DLD1 (cell line): ENCODE measurements around the gene ICAM2.

Experiments used
- in situ Hi-C: cut with HindIII; loops from 2 replicates; pipeline ENCODE4 v1.10.0; 2017; ENCODE audit warnings: low sequenced_read_pairs

Gene ICAM2

GRCh38 chr17:63978272-63979200, 41.9 kb downstream of the ICAM2 start:
- in situ Hi-C loops: no loop called here

- in situ Hi-C loops: no loop called here
Measured at GRCh38 chr17:63976702-63977101, 43.7 kb downstream of the ICAM2 start.

- in situ Hi-C loops: no loop called here
Measured at GRCh38 chr17:63975541-63976092, 44.8 kb downstream of the ICAM2 start.

- in situ Hi-C loops: no loop called here
Measured at GRCh38 chr17:63974594-63975192, 45.7 kb downstream of the ICAM2 start.

GRCh38 chr17:63973930-63974593, 46.4 kb downstream of the ICAM2 start:
- in situ Hi-C loops: no loop called here

- in situ Hi-C loops: no loop called here
Measured at GRCh38 chr17:63973247-63973646, 47.2 kb downstream of the ICAM2 start.

GRCh38 chr17:63972796-63973195, 47.6 kb downstream of the ICAM2 start, which contains the start of gene SCN4A:
TSS of gene SCN4A (minus strand) at chr17:63972918. CDS start at chr17:63972841, 77 bp downstream.
- in situ Hi-C loops: no loop called here

- in situ Hi-C loops: no loop called here
Measured at GRCh38 chr17:63969278-63969677, 51.2 kb downstream of the ICAM2 start.

GRCh38 chr17:63967953-63968352, 52.5 kb downstream of the ICAM2 start:
- in situ Hi-C loops: no loop called here

GRCh38 chr17:63966646-63967264, 53.7 kb downstream of the ICAM2 start:
- in situ Hi-C loops: no loop called here

- in situ Hi-C loops: no loop called here
Measured at GRCh38 chr17:63963123-63963522, 57.3 kb downstream of the ICAM2 start.

- in situ Hi-C loops: no loop called here
Measured at GRCh38 chr17:63962298-63962744, 58.1 kb downstream of the ICAM2 start.

GRCh38 chr17:63961355-63962212, 58.8 kb downstream of the ICAM2 start:
- in situ Hi-C loops: no loop called here

GRCh38 chr17:63960430-63960829, 60.0 kb downstream of the ICAM2 start:
- in situ Hi-C loops: no loop called here

- in situ Hi-C loops: no loop called here
Measured at GRCh38 chr17:63960006-63960405, 60.4 kb downstream of the ICAM2 start.

- in situ Hi-C loops: no loop called here
Measured at GRCh38 chr17:63956296-63956920, 64.0 kb downstream of the ICAM2 start.

- in situ Hi-C loops: no loop called here
Measured at GRCh38 chr17:63955791-63956190, 64.6 kb downstream of the ICAM2 start.

GRCh38 chr17:63955232-63955631, 65.2 kb downstream of the ICAM2 start:
- in situ Hi-C loops: no loop called here

GRCh38 chr17:63954402-63955063, 65.9 kb downstream of the ICAM2 start:
- in situ Hi-C loops: no loop called here
